Stimulated activated effector memory CD8-positive, alpha-beta T cell treated with anti-CD3 and anti-CD28 coated beads, Interleukin-12 subunit alpha, Interleukin-12 subunit beta, amount 100 ng/mL, for 72 hours (primary cell): ENCODE data around the gene ARHGAP42.
"Not testable (repeated sequence)": the region's sequence is repeated elsewhere in the genome, so short reads cannot be mapped to it uniquely, and the experiment has no call there.

Experiments
- ATAC-seq: fragments of 150-1000 bp; cut with Tn5 transposase; 2 replicates; pipeline ENCODE4 v1.10.0; 2021
- DNase-seq, 2 donors: peaks; one replicate each; pipeline ENCODE4 v3.0.0; 2021 to 2022; ENCODE audit warnings: low spot score in 2 of 2
- H3K27ac Mint-ChIP-seq: one replicate; pipeline ENCODE4 v1.8.0; 2022; ENCODE audit warnings: mild to moderate bottlenecking, mixed read lengths
- H3K36me3 Mint-ChIP-seq: one replicate; pipeline ENCODE4 v1.8.0; 2022; ENCODE audit warnings: mild to moderate bottlenecking, mixed read lengths
- H3K4me1 Mint-ChIP-seq: one replicate; pipeline ENCODE4 v1.8.0; 2022; ENCODE audit warnings: mixed read lengths
- H3K4me3 Mint-ChIP-seq: one replicate; pipeline ENCODE4 v1.8.0; 2022; ENCODE audit warnings: mild to moderate bottlenecking, mixed read lengths
- H3K9me3 Mint-ChIP-seq: one replicate; pipeline ENCODE4 v1.8.0; 2022; ENCODE audit warnings: mixed read lengths

The ARHGAP42 gene

GRCh38 chr11:100732949-100733348, 45.9 kb downstream of the ARHGAP42 start:
- Mint-ChIP-seq H3K4me3 (no peak overlapping the region), H3K4me1 (no peaks in the 10 kb centered on the region), H3K36me3 (no peaks in the 10 kb centered on the region), H3K27ac (no peak overlapping the region), H3K9me3 (peaks cover 5% of the 10 kb centered on the region)
- ATAC-seq (no peak), DNase-seq (no peak)

GRCh38 chr11:100734743-100735527, 47.8 kb downstream of the ARHGAP42 start:
- H3K27ac Mint-ChIP-seq, result no peak overlapping the region
- no peaks in the 10 kb centered on the region for H3K36me3 Mint-ChIP-seq
- H3K4me1 Mint-ChIP-seq, result no peaks in the 10 kb centered on the region
- no peak overlapping the region for H3K4me3 Mint-ChIP-seq
- ATAC-seq (no peak), DNase-seq (no peak)
- H3K9me3 Mint-ChIP-seq, result peaks cover 5% of the 10 kb centered on the region

GRCh38 chr11:100735949-100736675, 49.0 kb downstream of the ARHGAP42 start:
- peaks cover 5% of the 10 kb centered on the region for H3K9me3 Mint-ChIP-seq
- H3K27ac Mint-ChIP-seq, result no peak overlapping the region
- H3K36me3 Mint-ChIP-seq, result no peaks in the 10 kb centered on the region
- no peak for DNase-seq
- ATAC-seq, result no peak
- H3K4me1 Mint-ChIP-seq, result no peaks in the 10 kb centered on the region
- H3K4me3 Mint-ChIP-seq, result no peak overlapping the region

GRCh38 chr11:100738701-100739270, 51.7 kb downstream of the ARHGAP42 start:
- H3K4me1 Mint-ChIP-seq, result no peaks in the 10 kb centered on the region
- no peak for ATAC-seq
- peaks cover 8% of the 10 kb centered on the region for H3K9me3 Mint-ChIP-seq
- no peaks in the 10 kb centered on the region for H3K36me3 Mint-ChIP-seq
- no peak for DNase-seq
- no peak overlapping the region for H3K27ac Mint-ChIP-seq
- no peak overlapping the region for H3K4me3 Mint-ChIP-seq

GRCh38 chr11:100739666-100740065, 52.6 kb downstream of the ARHGAP42 start:
- Mint-ChIP-seq H3K9me3 (peaks cover 11% of the 10 kb centered on the region), H3K4me3 (no peak overlapping the region), H3K36me3 (no peaks in the 10 kb centered on the region), H3K4me1 (no peaks in the 10 kb centered on the region), H3K27ac (no peak overlapping the region)
- DNase-seq (no peak), ATAC-seq (no peak)

GRCh38 chr11:100740440-100740839, 53.4 kb downstream of the ARHGAP42 start:
- ATAC-seq, result no peak
- no peak overlapping the region for H3K4me3 Mint-ChIP-seq
- H3K4me1 Mint-ChIP-seq, result no peaks in the 10 kb centered on the region
- H3K9me3 Mint-ChIP-seq, result peaks cover 6% of the 10 kb centered on the region
- no peak for DNase-seq
- no peak overlapping the region for H3K27ac Mint-ChIP-seq
- no peaks in the 10 kb centered on the region for H3K36me3 Mint-ChIP-seq

- Mint-ChIP-seq H3K4me1 (no peaks in the 10 kb centered on the region), H3K27ac (no peak overlapping the region), H3K36me3 (no peaks in the 10 kb centered on the region), H3K9me3 (peaks cover 6% of the 10 kb centered on the region), H3K4me3 (no peak overlapping the region)
- ATAC-seq (no peak), DNase-seq (no peak)
These were observed 55.0 kb downstream of the ARHGAP42 start for GRCh38 chr11:100741866-100742625.

GRCh38 chr11:100746448-100746847, 59.4 kb downstream of the ARHGAP42 start:
- ATAC-seq, result no peak
- Mint-ChIP-seq H3K4me1 (no peaks in the 10 kb centered on the region), H3K4me3 (no peak overlapping the region), H3K36me3 (no peaks in the 10 kb centered on the region), H3K9me3 (peaks cover 25% of the 10 kb centered on the region), H3K27ac (no peak overlapping the region)
- DNase-seq, result no peak

- Mint-ChIP-seq H3K9me3 (peaks cover 25% of the 10 kb centered on the region), H3K4me1 (no peaks in the 10 kb centered on the region), H3K36me3 (no peaks in the 10 kb centered on the region), H3K4me3 (no peak overlapping the region), H3K27ac (no peak overlapping the region)
- ATAC-seq (no peak), DNase-seq (no peak)
These were observed 61.1 kb downstream of the ARHGAP42 start for GRCh38 chr11:100748153-100748552.

GRCh38 chr11:100749887-100750565, 62.9 kb downstream of the ARHGAP42 start:
- H3K36me3 Mint-ChIP-seq, H3K4me1 Mint-ChIP-seq, H3K4me3 Mint-ChIP-seq, DNase-seq, ATAC-seq, H3K27ac Mint-ChIP-seq: not testable (repeated sequence)
- H3K9me3 Mint-ChIP-seq, result peaks cover 19% of the 10 kb centered on the region

- not testable (repeated sequence) for H3K4me3 Mint-ChIP-seq, H3K27ac Mint-ChIP-seq, DNase-seq, H3K36me3 Mint-ChIP-seq, H3K4me1 Mint-ChIP-seq, ATAC-seq
- H3K9me3 Mint-ChIP-seq, result peaks cover 19% of the 10 kb centered on the region
These were observed 63.4 kb downstream of the ARHGAP42 start for GRCh38 chr11:100750566-100750891.

GRCh38 chr11:100752371-100753171, 65.5 kb downstream of the ARHGAP42 start:
- DNase-seq, result no peak

GRCh38 chr11:100753172-100753543, 66.1 kb downstream of the ARHGAP42 start:
- no peak for ATAC-seq
- H3K36me3 Mint-ChIP-seq, result no peaks in the 10 kb centered on the region
- H3K27ac Mint-ChIP-seq, result no peak overlapping the region
- H3K4me1 Mint-ChIP-seq, result no peaks in the 10 kb centered on the region
- no peak for DNase-seq
- H3K4me3 Mint-ChIP-seq, result no peak overlapping the region
- H3K9me3 Mint-ChIP-seq, result peaks cover 15% of the 10 kb centered on the region

More at GRCh38 chr11:100752371-100753171, 65.5 kb downstream of the ARHGAP42 start:
- Mint-ChIP-seq H3K27ac (no peak overlapping the region), H3K4me3 (no peak overlapping the region), H3K36me3 (no peaks in the 10 kb centered on the region), H3K9me3 (peaks cover 19% of the 10 kb centered on the region), H3K4me1 (no peaks in the 10 kb centered on the region)
- ATAC-seq, result no peak

GRCh38 chr11:100753571-100753970, 66.5 kb downstream of the ARHGAP42 start:
- H3K9me3 Mint-ChIP-seq, result peaks cover 15% of the 10 kb centered on the region
- DNase-seq, result no peak
- no peak for ATAC-seq
- H3K4me3 Mint-ChIP-seq, result no peak overlapping the region
- H3K36me3 Mint-ChIP-seq, result no peaks in the 10 kb centered on the region
- no peak overlapping the region for H3K27ac Mint-ChIP-seq
- no peaks in the 10 kb centered on the region for H3K4me1 Mint-ChIP-seq
